ENCODE results near the gene TAF8.

TAF8 gene

DNA sequence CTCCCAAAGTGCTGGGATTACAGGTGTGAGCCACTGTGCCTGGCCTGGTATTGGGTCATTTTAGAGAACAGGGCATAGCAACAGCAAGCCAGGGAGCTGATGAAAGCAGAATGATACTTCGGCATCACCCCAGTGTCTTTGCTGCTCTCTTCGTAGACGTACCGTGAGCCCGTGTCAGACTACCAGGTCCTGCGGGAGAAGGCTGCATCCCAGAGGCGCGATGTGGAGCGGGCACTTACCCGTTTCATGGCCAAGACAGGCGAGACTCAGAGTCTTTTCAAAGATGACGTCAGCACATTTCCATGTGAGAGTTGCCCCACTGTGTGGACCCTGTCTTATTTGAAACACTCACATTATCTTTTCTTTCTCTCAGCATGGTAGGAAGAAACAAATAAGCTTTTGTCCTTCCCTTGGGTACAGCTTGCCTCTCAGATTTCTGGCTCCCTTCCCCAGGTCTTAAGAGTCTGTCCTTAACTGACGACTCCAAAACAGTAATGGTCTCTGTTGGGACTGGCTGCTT is 15.9 kb downstream of the TAF8 start:
- no peak for DNase-seq

DNA sequence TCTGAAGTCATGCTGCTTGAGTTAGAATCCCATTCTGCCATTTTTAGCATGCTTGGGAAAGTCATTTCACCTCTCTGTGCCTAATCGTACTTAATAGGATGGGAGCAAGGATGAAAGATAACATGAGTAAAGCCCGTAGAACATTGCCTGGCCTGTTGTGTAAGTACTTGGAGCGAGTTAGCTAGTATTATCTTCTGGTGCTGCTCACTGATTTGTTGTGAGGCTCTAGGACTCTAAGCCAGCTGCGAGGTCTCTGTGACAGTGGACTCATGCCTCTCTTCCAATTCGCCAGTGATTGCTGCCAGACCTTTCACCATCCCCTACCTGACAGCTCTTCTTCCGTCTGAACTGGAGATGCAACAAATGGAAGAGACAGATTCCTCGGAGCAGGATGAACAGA is 17.8 kb downstream of the TAF8 start:
- DNase-seq = no peak

DNA sequence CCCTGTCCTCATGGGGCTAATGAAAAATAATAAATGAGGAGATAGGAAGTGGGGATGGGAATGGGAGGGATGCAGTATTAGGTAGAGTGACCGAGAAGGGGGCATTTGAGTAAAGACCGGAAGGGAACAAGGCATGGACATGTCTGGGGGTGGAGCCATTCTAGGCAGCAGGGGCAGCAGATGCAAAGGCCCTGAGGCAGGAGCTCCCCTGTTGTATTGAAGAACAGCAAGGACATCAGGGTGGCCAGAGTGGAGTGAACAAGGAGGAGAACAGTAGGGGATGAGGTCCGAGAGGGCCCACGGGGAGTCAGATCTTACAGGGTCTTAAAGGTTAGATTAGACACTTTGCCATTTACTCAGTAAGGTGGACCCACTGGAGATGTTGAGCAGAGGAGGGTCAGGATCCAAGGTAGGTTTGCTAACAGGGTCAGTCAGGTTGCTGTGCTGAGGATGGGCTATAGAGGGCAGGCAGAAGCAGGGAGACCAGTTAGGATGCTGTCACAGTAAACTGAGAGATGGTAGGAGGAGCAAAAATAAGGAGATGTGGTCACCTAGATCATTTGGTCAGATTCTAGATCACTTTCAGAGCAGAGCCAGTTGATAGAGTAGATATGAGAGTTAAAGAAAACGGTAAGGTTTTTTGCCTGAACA is 18.7 kb downstream of the TAF8 start:
- no peak for DNase-seq

GRCh38 chr6:42071881-42072583 is 21.7 kb downstream of the TAF8 start:
- DNase-seq = no peak

DNA sequence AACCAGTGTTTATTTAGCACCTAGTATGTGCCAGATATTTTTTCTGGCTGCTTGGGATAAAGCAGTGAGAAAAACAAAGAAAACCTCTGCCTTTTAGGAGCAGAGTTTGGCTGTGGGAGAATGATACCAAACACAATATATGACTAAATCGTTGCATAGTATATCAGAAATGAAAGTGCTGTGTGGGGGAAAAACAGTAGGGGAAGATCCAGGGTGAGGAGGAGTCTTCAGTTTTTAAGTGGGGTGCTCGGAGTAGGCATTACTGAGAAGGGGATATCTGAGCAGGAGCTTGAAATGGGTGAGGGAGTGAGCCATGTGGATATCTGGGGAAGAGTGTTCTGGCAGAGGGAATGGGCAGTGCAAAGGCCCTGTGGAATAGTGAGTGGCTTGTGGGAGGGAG is 23.0 kb downstream of the TAF8 start:
- no peak for DNase-seq

DNA sequence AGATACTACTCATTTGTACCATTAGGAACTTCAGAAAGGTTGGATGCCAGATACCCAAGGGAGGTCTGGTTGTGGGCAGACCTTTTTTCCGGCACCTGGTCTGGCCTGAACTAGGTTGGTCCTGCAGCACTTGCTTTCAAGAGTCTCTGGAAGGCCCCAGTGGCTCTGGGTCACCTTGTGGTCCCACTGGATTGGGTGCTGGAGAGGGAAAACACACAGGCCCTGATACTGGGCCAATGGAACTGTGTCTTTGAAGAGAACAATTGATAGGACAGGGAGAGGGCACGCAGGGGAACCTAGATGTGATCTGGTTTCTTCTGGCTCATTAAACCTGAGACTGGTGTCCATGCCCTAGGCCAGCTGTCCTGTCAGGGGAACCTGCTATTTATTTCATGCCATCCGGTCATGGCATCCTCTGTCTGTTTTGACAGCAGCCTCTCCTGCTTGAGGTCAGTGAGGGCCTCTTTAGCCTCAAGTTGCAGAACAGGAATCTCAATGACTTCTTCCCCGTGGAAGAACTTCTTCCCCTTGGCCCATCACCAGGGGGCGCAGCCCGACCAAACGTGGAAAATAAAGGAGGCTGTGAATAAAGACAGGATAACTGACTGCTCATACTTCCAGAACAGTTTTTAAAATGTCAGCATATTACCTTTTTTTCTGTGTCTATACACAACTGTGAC is 25.0 kb downstream of the TAF8 start:
- DNase-seq = peak; percentile 46 to 54

DNA sequence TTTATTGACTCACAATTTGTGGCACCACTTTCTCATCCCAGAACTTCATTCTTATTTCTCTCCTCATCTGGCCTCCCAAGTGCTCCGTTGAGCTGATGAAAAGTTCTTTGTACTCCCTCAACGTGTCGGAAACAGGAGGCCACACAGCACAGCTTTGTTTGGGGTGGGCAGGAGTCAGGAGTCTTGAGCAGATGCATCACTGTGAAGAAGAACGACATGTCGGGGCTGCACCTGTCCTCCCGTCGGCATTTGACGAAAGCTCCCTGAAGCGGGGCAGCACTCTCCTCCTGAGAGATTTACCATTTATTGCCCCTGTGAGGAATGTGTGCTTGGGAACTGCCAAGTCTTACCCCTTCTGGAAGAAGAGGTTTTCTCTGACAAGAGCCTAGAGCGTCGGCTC is 28.1 kb downstream of the TAF8 start:
- no peak for DNase-seq

- DNase-seq = no peak
These were observed 29.7 kb downstream of the TAF8 start for GRCh38 chr6:42079941-42080464.

DNA sequence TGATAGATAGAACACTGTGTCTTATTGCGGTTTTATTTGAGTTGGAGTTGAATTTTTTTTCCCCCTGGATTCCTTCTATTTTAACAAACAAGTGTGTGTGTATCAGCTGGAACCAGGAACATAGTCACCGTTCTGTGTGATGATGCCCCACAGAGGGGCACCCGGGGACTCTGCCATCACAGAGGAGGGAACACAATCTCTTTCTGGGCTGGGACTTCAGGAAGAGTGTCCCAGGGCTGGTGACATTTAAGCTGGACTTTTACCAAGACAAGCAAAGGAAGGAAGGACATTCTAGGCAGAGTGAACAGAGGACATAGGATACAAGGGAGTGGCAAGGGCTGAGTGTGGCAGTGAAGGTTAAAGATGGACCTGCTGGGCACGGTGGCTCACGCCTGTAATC is 33.2 kb downstream of the TAF8 start:
- DNase-seq = no peak

GRCh38 chr6:42084889-42085288 is 34.6 kb downstream of the TAF8 start:
- DNase-seq = no peak

- no peak for DNase-seq
These were observed 36.0 kb downstream of the TAF8 start for GRCh38 chr6:42086046-42087035.

- DNase-seq = no peak
These were observed 37.8 kb downstream of the TAF8 start for GRCh38 chr6:42088101-42088591.

- no peak for DNase-seq
These were observed 40.7 kb downstream of the TAF8 start for GRCh38 chr6:42090819-42091717.

DNA sequence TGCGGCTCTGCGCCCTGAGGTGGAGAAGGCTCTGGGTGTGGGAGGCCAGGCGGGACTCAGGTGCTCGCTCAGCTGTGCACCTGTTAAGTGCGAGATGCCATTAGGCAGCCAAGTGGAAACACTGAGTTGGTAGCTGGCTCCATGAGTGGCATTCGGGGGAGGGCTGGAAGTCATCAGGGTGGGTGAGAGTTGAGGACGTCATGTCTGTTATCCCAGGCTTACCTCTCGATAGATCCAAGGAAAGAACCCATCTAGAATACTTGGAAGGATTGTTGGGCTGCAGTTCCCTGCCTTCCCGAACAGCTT is 41.3 kb downstream of the TAF8 start:
- no peak for DNase-seq

GRCh38 chr6:42093582-42094329 is 43.4 kb downstream of the TAF8 start:
- no peak for DNase-seq

DNA sequence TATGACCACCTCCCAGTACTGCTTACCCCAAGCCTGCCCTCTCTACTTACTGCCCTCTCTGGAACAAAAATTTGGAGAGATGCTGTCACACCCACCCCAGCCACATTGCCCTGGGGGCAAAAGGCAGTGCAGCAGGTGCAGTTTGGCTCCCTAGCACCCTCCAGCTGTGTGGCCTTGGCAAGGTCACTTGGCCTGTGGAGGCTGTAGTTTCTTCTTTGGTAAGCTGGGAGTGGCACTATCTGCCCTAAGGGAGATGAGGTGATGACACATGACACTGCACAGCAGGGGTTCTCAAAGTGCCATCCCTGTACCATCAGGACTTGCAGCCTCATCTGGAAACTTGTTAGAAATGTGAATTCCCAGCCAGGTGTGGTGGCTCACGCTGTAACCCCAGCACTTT is 44.8 kb downstream of the TAF8 start:
- no peak for DNase-seq

GRCh38 chr6:42095776-42096541 is 45.6 kb downstream of the TAF8 start:
- DNase-seq = no peak

DNA sequence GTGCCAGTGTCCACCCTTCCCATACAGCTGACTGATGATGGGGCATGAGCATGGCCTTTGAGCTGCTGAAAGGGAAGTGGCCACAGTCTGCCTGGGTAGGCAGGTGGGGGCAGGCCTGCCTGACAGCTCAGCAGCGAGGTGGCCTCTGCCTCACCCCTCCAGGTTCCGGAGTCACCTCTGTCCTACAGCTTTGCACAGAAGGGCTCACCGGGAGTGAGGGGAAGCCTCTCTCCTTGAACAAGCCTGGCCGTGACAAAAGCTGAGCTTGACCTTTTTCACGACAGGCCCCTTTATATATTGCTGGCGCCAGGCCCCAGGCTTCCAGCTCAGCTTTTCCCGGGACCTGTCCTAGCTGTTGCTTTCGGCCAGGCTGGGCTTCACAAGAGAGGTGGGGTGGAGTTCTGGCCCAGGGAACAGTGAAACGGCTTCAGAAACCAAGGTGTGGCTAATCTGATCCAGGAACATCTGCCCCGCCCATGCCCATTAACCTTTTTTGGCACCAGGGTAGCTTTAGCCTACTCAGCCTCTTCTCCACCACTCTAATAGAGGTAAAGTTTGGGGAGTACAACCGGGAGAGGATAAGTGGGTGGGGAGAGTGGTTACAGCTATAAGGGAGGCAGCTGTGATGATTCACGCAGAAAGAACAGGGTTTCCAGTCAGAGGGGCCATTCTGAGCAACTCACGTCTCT is 49.2 kb downstream of the TAF8 start:
- no peak for DNase-seq

Data from SHP77 (cell line).